K562 (cell line): ENCODE results near the gene DNAJC8. TPM values are rescaled to one million over a fixed set of nuclear protein-coding genes. Genes with fewer than 3 reads are reported as not detected.

Source experiments
- CBFB ChIP-seq: sonication (generic); formaldehyde crosslinking; IDR thresholded peaks from 2 replicates; pipeline ENCODE4 v1.4.0; 2020; ENCODE audit warnings: mild to moderate bottlenecking, missing genetic modification reagents
- DPF2 ChIP-seq: fragments of 450-650 bp; IDR thresholded peaks from 2 replicates; pipeline ENCODE4 v1.6.1; 2016
- KAT2B ChIP-seq: IDR thresholded peaks from one replicate; pipeline ENCODE4 v1.6.1; 2012; ENCODE audit warnings: low read depth, mild to moderate bottlenecking, control low read depth, inconsistent platforms, low read length, moderate library complexity
- NFE2 ChIP-seq: IDR thresholded peaks from 2 replicates; pipeline ENCODE4 v1.6.1; 2014; ENCODE audit warnings: antibody characterized with exemption, low read depth
- NR2C1 ChIP-seq, 2 experiments: fragments of 450-650 bp; IDR thresholded peaks; 2 replicates each; pipeline ENCODE4 v1.6.1; 2017; ENCODE audit warnings: mild to moderate bottlenecking in 2 of 2, antibody characterized with exemption in 1 of 2, inconsistent platforms in 1 of 2, missing compliant biosample characterization in 1 of 2, missing genetic modification characterization in 1 of 2
- NR3C1 ChIP-seq: sonication (generic); formaldehyde crosslinking; IDR thresholded peaks from 2 replicates; pipeline ENCODE4 v1.8.1; 2022; ENCODE audit warnings: missing genetic modification reagents
- RB1 ChIP-seq: fragments of 450-650 bp; IDR thresholded peaks from 2 replicates; pipeline ENCODE4 v1.6.1; 2017; ENCODE audit warnings: low read depth, mild to moderate bottlenecking
- TEAD4 ChIP-seq, 2 experiments: sonication (generic) in 1 of 2; formaldehyde crosslinking in 1 of 2; IDR thresholded peaks; 2 replicates each; pipeline versions ENCODE4 v1.6.1 to v1.8.0; 2012 to 2022; ENCODE audit warnings: borderline replicate concordance in 1 of 2, inconsistent platforms in 1 of 2, low read length in 1 of 2, mild to moderate bottlenecking in 1 of 2, missing genetic modification reagents in 1 of 2
- ZBTB7A ChIP-seq: IDR thresholded peaks from 2 replicates; pipeline ENCODE4 v1.6.1; 2011; ENCODE audit warnings: low read depth, mild to moderate bottlenecking, low read length, moderate library complexity, borderline replicate concordance; ENCODE audit not compliant: control insufficient read depth
- ZNF212 ChIP-seq: fragments of 450-650 bp; formaldehyde crosslinking; IDR thresholded peaks from 2 replicates; pipeline ENCODE4 v1.4.0; 2020; ENCODE audit warnings: mild to moderate bottlenecking
- polyA plus RNA-seq, 8 experiments: library from polyadenylated mRNA; depleted of rRNA in 4 of 8; stranded (reverse) in 5 of 8; unstranded in 3 of 8; fragments of >200 nt; fragmentation: Nextera tagmentation in 2 of 8; fragmentation: Illumina TruSeq in 1 of 8; extraction: Ambion mirVana in 2 of 8; extraction: Trizol in 1 of 8; gene quantifications; 2 replicates each; pipeline versions ENCODE4 v1.2.1 to v1.2.3, GENCODE V29; 2011 to 2014; ENCODE audit warnings: inconsistent platforms in 1 of 8, missing spikeins in 1 of 8
- total RNA-seq, 7 experiments: library from RNA; depleted of rRNA in 6 of 7; stranded (reverse); fragments of >200 nt in 6 of 7; fragmentation: Illumina TruSeq in 2 of 7; extraction: Trizol in 2 of 7; gene quantifications; 2 replicates each; pipeline versions ENCODE4 v1.2.1 to v1.2.3, GENCODE V29; 2011 to 2021; ENCODE audit warnings: low replicate concordance in 1 of 7
- TF ChIP-seq, protein P1 (sequence below): fragments of 450-650 bp; IDR thresholded peaks from 2 replicates; pipeline ENCODE4 v1.6.1; 2017; ENCODE audit warnings: antibody characterized with exemption, mild to moderate bottlenecking
- TF ChIP-seq, protein P2 (sequence below): fragments of 250-450 bp; sonication (Bioruptor Pico); IDR thresholded peaks from 2 replicates; pipeline ENCODE4 v1.8.0; 2022; ENCODE audit warnings: moderate library complexity, mild to moderate bottlenecking, inconsistent platforms
- TF ChIP-seq, protein P3 (sequence below): sonication (generic); formaldehyde crosslinking; IDR thresholded peaks from 2 replicates; pipeline ENCODE4 v1.8.0; 2022; ENCODE audit warnings: mild to moderate bottlenecking, low read depth, missing genetic modification reagents
- TF ChIP-seq, protein P4 (sequence below), 2 experiments: fragments of 450-650 bp; IDR thresholded peaks; 2 replicates each; pipeline ENCODE4 v1.6.1; 2016
- TF ChIP-seq, protein P5 (sequence below), 2 experiments: fragments of 450-650 bp in 1 of 2; IDR thresholded peaks; 2 replicates each; pipeline ENCODE4 v1.6.1; 2011 to 2017; ENCODE audit warnings: low read depth in 2 of 2, antibody characterized with exemption in 1 of 2, borderline replicate concordance in 1 of 2, low read length in 1 of 2, mild to moderate bottlenecking in 1 of 2, mixed read lengths in 1 of 2; ENCODE audit not compliant: control insufficient read depth in 1 of 2

The DNAJC8 gene
- total and polyA plus RNA-seq, 9 of the 15 experiments (the other 6 are each of a cell fraction or from before 2014, with no cell fraction given) = 143 to 508 (median 209) TPM

DNA sequence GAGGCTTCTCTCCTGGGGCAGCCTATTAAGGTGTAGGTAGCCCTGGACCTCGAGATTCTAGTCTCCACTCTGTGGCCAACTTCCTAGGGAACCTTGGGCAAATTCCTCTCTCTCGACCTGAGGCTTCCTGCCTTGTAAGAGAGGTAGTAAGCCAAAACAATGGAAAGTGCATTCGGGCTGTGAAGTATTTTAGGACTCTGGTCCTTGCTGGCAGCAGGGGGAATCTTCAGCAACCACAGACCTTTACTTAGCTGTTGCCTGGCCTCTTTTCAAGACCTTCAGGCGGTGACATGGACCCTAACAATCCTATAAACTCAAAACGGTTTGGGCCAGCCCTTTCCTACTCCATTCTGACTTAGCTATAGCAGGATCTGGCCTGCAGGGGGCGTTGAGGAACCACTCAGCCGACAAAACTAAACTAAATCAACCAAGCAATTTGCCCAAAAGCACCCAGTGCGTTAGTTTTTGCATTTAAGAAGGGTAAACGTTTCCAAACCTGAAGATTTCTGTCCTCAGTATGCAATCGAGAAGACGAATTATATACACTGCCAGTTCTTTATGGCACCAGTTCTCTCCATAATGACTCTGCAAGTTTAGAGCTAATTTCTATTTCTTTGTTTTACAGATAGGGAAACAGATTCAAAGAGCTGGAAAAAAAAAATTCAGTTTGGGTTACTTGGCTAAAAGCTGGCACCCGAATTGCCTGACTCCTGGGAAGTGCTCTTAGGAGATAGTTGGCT, 15.6 kb upstream of the DNAJC8 start (continued):
- TF ChIP-seq NR2C1 (IDR thresholded peaks at IDR 0.05) (no peak), NR2C1 (tag; IDR thresholded peaks at IDR 0.05) (no peak), ZBTB7A (no peak), TEAD4 (IDR thresholded peaks at IDR 0.05; ENCODE audit: low read length) (peak; percentile 52), TEAD4 (CRISPR knock-in tag; IDR thresholded peaks at IDR 0.05; ENCODE audit: borderline replicate concordance) (no peak), NFE2 (peak; percentile 66), RB1 (peak; percentile 61; the same call in 1 of the 2 replicates), NR3C1 (CRISPR knock-in tag) (no peak), ZNF212 (CRISPR knock-in tag) (0 out of 2 replicates have a peak, but pooled peaks have one; percentile 42), DPF2 (no peak), CBFB (CRISPR knock-in tag) (0 out of 2 replicates have a peak, but pooled peaks have one; percentile 55), KAT2B (no peak)
- TF ChIP-seq, protein P1, sequence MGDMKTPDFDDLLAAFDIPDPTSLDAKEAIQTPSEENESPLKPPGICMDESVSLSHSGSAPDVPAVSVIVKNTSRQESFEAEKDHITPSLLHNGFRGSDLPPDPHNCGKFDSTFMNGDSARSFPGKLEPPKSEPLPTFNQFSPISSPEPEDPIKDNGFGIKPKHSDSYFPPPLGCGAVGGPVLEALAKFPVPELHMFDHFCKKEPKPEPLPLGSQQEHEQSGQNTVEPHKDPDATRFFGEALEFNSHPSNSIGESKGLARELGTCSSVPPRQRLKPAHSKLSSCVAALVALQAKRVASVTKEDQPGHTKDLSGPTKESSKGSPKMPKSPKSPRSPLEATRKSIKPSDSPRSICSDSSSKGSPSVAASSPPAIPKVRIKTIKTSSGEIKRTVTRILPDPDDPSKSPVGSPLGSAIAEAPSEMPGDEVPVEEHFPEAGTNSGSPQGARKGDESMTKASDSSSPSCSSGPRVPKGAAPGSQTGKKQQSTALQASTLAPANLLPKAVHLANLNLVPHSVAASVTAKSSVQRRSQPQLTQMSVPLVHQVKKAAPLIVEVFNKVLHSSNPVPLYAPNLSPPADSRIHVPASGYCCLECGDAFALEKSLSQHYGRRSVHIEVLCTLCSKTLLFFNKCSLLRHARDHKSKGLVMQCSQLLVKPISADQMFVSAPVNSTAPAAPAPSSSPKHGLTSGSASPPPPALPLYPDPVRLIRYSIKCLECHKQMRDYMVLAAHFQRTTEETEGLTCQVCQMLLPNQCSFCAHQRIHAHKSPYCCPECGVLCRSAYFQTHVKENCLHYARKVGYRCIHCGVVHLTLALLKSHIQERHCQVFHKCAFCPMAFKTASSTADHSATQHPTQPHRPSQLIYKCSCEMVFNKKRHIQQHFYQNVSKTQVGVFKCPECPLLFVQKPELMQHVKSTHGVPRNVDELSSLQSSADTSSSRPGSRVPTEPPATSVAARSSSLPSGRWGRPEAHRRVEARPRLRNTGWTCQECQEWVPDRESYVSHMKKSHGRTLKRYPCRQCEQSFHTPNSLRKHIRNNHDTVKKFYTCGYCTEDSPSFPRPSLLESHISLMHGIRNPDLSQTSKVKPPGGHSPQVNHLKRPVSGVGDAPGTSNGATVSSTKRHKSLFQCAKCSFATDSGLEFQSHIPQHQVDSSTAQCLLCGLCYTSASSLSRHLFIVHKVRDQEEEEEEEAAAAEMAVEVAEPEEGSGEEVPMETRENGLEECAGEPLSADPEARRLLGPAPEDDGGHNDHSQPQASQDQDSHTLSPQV = peak; percentile 41; the same call in 1 of the 2 replicates
- TF ChIP-seq, protein P2, sequence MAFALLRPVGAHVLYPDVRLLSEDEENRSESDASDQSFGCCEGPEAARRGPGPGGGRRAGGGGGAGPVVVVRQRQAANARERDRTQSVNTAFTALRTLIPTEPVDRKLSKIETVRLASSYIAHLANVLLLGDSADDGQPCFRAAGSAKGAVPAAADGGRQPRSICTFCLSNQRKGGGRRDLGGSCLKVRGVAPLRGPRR (CRISPR knock-in tag) = 0 out of 2 replicates have a peak, but pooled peaks have one; percentile 58
- TF ChIP-seq, protein P3, sequence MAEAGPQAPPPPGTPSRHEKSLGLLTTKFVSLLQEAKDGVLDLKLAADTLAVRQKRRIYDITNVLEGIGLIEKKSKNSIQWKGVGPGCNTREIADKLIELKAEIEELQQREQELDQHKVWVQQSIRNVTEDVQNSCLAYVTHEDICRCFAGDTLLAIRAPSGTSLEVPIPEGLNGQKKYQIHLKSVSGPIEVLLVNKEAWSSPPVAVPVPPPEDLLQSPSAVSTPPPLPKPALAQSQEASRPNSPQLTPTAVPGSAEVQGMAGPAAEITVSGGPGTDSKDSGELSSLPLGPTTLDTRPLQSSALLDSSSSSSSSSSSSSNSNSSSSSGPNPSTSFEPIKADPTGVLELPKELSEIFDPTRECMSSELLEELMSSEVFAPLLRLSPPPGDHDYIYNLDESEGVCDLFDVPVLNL (CRISPR knock-in tag) = no peak
- TF ChIP-seq, protein P4, sequence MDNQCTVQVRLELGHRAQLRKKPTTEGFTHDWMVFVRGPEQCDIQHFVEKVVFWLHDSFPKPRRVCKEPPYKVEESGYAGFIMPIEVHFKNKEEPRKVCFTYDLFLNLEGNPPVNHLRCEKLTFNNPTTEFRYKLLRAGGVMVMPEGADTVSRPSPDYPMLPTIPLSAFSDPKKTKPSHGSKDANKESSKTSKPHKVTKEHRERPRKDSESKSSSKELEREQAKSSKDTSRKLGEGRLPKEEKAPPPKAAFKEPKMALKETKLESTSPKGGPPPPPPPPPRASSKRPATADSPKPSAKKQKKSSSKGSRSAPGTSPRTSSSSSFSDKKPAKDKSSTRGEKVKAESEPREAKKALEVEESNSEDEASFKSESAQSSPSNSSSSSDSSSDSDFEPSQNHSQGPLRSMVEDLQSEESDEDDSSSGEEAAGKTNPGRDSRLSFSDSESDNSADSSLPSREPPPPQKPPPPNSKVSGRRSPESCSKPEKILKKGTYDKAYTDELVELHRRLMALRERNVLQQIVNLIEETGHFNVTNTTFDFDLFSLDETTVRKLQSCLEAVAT (IDR thresholded peaks at IDR 0.05) = 0 out of 4 replicates have a peak, but pooled peaks of 1 of the 2 experiments have one; percentile 44
- TF ChIP-seq, protein P5, sequence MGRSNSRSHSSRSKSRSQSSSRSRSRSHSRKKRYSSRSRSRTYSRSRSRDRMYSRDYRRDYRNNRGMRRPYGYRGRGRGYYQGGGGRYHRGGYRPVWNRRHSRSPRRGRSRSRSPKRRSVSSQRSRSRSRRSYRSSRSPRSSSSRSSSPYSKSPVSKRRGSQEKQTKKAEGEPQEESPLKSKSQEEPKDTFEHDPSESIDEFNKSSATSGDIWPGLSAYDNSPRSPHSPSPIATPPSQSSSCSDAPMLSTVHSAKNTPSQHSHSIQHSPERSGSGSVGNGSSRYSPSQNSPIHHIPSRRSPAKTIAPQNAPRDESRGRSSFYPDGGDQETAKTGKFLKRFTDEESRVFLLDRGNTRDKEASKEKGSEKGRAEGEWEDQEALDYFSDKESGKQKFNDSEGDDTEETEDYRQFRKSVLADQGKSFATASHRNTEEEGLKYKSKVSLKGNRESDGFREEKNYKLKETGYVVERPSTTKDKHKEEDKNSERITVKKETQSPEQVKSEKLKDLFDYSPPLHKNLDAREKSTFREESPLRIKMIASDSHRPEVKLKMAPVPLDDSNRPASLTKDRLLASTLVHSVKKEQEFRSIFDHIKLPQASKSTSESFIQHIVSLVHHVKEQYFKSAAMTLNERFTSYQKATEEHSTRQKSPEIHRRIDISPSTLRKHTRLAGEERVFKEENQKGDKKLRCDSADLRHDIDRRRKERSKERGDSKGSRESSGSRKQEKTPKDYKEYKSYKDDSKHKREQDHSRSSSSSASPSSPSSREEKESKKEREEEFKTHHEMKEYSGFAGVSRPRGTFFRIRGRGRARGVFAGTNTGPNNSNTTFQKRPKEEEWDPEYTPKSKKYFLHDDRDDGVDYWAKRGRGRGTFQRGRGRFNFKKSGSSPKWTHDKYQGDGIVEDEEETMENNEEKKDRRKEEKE (IDR thresholded peaks at IDR 0.05; ENCODE audit: borderline replicate concordance in 1 of 2, control insufficient read depth in 1 of 2, low read depth in 2 of 2, low read length in 1 of 2) = no peak
